Stimulated activated naive B cell treated with anti-CD40 and anti-IgM and Interleukin-4, amounts not matched to agents 10 μg/mL and 1 μg/mL and 100 μg/mL, for 72 hours (primary cell): ENCODE results near the gene GNG11.

Experiments used
- ATAC-seq, 2 donors: fragments of 150-1000 bp; cut with Tn5 transposase; replicated peaks; 2 replicates each; pipeline ENCODE4 v1.10.0; 2021; ENCODE audit warnings: moderate library complexity in 1 of 2
- DNase-seq: peaks from one replicate; pipeline ENCODE4 v3.0.0; 2021
- H3K27ac Mint-ChIP-seq: one replicate; pipeline ENCODE4 v1.8.0; 2022; ENCODE audit warnings: mild to moderate bottlenecking, mixed read lengths
- H3K27me3 Mint-ChIP-seq, 2 donors: one replicate each; pipeline ENCODE4 v1.8.0; 2022; ENCODE audit warnings: mixed read lengths in 2 of 2
- H3K36me3 Mint-ChIP-seq, 2 donors: one replicate each; pipeline ENCODE4 v1.8.0; 2022; ENCODE audit warnings: mixed read lengths in 2 of 2, mild to moderate bottlenecking in 1 of 2
- H3K4me1 Mint-ChIP-seq, 2 donors: one replicate each; pipeline ENCODE4 v1.8.0; 2022; ENCODE audit warnings: mixed read lengths in 2 of 2, mild to moderate bottlenecking in 1 of 2
- H3K4me3 Mint-ChIP-seq, 2 donors: one replicate each; pipeline ENCODE4 v1.8.0; 2022; ENCODE audit warnings: mild to moderate bottlenecking in 2 of 2, mixed read lengths in 2 of 2, moderate library complexity in 1 of 2
- H3K9me3 Mint-ChIP-seq, 2 donors: one replicate each; pipeline ENCODE4 v1.8.0; 2022; ENCODE audit warnings: mixed read lengths in 2 of 2, mild to moderate bottlenecking in 1 of 2

Gene GNG11

DNA sequence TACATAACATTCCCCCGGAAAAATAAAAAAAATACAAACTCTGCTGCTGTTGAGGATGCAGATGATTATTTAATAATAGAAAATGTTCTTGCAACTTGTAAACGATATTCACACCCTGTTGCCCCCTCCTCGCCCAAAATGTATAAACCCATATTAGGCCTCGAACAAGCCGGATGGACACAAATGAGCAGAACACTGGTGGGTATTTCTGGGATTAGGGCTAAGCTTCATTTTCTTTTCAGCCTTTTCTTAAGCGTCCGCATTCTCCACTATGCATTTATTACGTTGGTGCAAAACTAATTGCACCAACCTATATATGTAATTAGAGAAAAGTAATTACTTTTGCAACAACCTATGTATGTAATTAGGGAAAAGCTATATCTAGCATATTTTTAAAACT is 349 bp upstream of the GNG11 start:
- peaks cover 0 to 8% of the 10 kb centered on the region in 2 donors for H3K27me3 Mint-ChIP-seq
- peak overlapping the region; percentile 85 to 90 for H3K4me3 Mint-ChIP-seq
- ATAC-seq (no peak), DNase-seq (no peak)
- peaks cover 0 to 13% of the 10 kb centered on the region in 2 donors for H3K4me1 Mint-ChIP-seq
- H3K9me3 Mint-ChIP-seq: no peaks in the 10 kb centered on the region
- H3K27ac Mint-ChIP-seq: no peak overlapping the region
- no peaks in the 10 kb centered on the region for H3K36me3 Mint-ChIP-seq

DNA sequence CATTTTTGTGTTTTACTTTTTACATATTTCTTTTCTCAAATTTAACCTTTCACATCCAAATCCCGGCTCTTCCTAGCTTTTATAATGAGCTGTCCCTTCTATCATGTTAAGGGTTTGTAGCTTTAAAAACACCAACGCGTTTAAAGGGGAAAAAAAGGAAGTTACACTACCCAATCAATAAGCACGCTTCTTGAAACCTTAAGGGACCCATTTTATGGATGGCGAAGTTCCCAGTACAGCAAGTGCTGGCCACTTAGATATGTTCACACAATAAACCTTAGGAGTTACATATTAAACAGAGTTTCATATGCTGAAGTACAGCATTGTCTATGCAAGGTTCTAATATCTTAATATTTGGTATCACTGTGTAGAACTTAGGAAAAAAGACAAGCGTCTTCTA is 1.8 kb downstream of the GNG11 start:
- Mint-ChIP-seq H3K27ac (no peak overlapping the region), H3K4me3 (no peak overlapping the region), H3K4me1 (peaks cover 0 to 13% of the 10 kb centered on the region in 2 donors), H3K9me3 (no peaks in the 10 kb centered on the region), H3K36me3 (no peaks in the 10 kb centered on the region), H3K27me3 (peaks cover 0 to 7% of the 10 kb centered on the region in 2 donors)
- ATAC-seq (no peak), DNase-seq (no peak)

DNA sequence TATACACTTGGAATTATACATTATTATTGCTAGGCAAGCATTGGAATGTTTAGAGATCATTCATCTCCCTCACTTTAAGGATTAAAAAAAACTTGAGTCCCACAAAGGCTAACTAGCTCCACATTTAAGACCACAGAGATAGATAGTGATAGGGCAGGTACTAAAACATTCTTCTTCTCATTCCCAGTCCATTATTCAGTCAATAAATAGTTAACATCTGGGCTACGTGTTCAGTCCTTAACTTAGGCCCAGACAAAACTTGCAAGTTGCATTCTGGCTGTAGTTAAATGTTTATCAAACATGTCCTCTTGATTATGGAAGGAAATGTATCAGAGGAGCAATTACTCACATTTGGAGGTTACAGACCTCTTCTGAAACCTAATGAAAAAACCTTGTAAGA is 2.4 kb downstream of the GNG11 start:
- DNase-seq (no peak), ATAC-seq (no peak)
- Mint-ChIP-seq H3K27me3 (peaks cover 0 to 7% of the 10 kb centered on the region in 2 donors), H3K4me3 (no peak overlapping the region), H3K4me1 (peaks cover 0 to 13% of the 10 kb centered on the region in 2 donors), H3K27ac (no peak overlapping the region), H3K36me3 (no peaks in the 10 kb centered on the region), H3K9me3 (no peaks in the 10 kb centered on the region)

DNA sequence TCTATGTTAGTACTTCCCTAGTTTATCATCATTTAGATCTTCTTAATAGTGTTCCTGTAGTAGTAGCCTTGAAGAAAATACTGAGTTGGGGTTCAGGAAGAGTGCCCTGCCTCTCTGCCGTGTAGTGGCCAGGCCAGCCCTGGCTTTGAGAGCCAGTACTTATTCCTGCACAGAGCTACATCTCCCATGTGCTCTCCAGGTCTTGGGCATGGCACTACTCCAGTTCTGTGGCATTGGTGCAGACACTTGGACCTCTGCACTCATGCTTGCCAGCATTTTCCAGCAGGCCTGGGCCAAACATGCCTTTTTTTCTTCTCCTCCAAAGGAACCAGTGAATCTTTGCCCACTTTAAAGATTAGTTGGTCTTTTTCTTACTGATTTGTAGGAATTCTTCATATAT is 5.3 kb downstream of the GNG11 start:
- no peak for ATAC-seq
- Mint-ChIP-seq H3K27me3 (peaks cover 0 to 3% of the 10 kb centered on the region in 2 donors), H3K27ac (no peak overlapping the region), H3K36me3 (no peaks in the 10 kb centered on the region), H3K4me1 (peaks cover 0 to 9% of the 10 kb centered on the region in 2 donors), H3K4me3 (no peak overlapping the region), H3K9me3 (no peaks in the 10 kb centered on the region)
- no peak for DNase-seq

DNA sequence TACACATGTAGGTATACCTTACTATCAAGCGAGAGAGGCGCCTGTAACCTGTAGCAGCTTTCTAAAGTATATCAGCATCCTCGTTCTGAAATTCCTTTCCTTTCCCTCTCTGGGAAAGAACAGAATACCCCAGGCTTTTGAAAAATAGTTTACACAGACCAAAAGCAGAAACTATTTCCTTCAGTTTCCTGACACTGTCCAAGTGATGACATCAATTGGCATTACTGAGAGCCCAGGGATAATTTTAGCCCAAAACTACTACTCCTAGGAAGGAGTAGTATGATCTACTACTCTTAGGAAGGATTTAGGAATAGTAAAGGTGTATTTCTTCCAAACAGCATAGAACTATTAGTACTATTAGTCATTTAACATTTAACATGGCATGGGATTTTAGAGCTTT is 6.0 kb downstream of the GNG11 start:
- Mint-ChIP-seq H3K9me3 (no peaks in the 10 kb centered on the region), H3K27me3 (peaks cover 0 to 3% of the 10 kb centered on the region in 2 donors), H3K27ac (no peak overlapping the region), H3K4me3 (no peak overlapping the region), H3K4me1 (peaks cover 0 to 6% of the 10 kb centered on the region in 2 donors), H3K36me3 (no peaks in the 10 kb centered on the region)
- DNase-seq: no peak
- ATAC-seq: no peak

DNA sequence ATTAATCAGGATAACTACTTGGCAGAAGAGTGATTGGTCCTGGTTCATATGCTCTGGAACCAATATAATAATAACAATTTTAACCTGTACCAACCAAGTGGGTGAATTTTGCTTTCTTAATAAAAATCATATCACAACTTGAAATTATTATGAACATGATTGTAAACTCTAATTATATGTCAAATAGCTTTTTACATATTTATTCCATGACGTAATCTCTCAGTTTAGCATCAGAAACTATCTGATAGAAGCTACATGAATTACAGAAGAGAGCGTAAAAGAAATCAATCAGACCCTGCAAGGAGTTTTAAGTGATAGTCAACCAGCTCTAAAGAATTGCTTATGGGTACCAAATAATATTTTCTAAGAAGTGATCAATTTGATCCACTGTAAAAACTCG is 10.1 kb downstream of the GNG11 start:
- DNase-seq (no peak), ATAC-seq (no peak)
- Mint-ChIP-seq H3K36me3 (no peaks in the 10 kb centered on the region), H3K27ac (no peak overlapping the region), H3K27me3 (no peaks in the 10 kb centered on the region), H3K4me1 (no peaks in the 10 kb centered on the region), H3K4me3 (no peak overlapping the region), H3K9me3 (peaks cover 0 to 3% of the 10 kb centered on the region in 2 donors)

DNA sequence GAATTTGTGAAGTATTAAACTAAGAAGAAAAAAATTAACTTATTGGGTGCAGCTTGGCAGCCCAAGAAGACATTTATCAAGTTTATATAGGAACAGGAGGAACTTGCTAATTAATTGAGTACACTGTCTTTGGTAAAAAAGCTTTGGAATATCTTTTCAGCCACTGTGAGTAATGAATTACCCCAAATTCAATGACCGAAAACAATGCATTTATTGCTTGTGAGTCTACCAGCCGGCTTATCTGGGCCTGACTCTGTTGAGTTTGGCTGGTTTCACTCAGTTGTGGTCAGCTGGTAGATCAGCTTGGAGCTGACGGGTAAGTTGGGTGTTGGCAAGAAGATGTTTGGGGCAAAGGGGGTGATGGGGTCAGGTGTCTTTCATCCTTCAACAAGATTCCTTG is 11.6 kb downstream of the GNG11 start:
- H3K36me3 Mint-ChIP-seq: no peaks in the 10 kb centered on the region
- ATAC-seq (no peak), DNase-seq (no peak)
- no peaks in the 10 kb centered on the region for H3K4me1 Mint-ChIP-seq
- H3K9me3 Mint-ChIP-seq: peaks cover 0 to 3% of the 10 kb centered on the region in 2 donors
- H3K27me3 Mint-ChIP-seq: no peaks in the 10 kb centered on the region
- H3K27ac Mint-ChIP-seq: no peak overlapping the region
- H3K4me3 Mint-ChIP-seq: no peak overlapping the region

DNA sequence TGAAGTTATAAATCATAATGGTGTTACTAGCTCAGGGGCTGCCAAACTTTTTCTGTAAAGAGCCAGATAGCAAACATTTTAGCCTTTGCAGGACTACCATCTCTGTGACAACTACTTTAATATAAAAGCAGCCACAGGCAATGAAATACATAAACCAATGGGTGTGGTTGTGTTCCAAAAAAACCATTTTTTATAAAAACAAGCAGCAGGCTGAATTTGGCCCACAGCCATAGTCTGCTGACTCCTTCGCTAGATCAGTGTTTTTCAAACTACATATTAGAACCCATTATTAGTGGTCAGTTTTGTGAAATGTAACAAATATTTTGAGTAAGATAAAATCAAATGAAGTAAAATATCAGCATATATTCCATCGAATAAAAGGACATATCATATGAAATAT is 13.6 kb downstream of the GNG11 start:
- Mint-ChIP-seq H3K36me3 (no peaks in the 10 kb centered on the region), H3K9me3 (peaks cover 0 to 3% of the 10 kb centered on the region in 2 donors), H3K4me1 (peaks cover 1 to 3% of the 10 kb centered on the region in 2 donors), H3K4me3 (no peak overlapping the region), H3K27me3 (peaks cover 0 to 6% of the 10 kb centered on the region in 2 donors), H3K27ac (no peak overlapping the region)
- DNase-seq: no peak
- ATAC-seq: no peak

DNA sequence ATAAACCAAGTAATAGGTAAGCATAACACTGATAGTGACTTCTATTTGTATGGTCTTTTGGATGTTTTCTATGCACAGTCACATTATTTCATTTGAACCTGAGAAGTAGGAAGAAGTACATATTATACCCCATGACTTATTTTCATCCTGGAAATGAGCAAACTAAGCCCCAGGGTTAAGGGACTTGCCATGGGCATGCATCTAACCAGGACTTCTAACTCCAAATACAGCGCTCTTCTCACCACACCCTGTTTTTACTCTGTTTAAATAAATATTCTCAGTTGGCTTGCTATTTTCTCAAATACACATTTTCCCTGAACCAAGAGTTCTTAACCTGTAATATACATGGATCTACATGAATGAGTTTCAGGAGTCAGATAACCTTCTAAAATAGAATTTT is 16.3 kb downstream of the GNG11 start:
- no peak overlapping the region for H3K4me3 Mint-ChIP-seq
- no peaks in the 10 kb centered on the region for H3K36me3 Mint-ChIP-seq
- peaks cover 7 to 9% of the 10 kb centered on the region in 2 donors for H3K4me1 Mint-ChIP-seq
- peaks cover 0 to 9% of the 10 kb centered on the region in 2 donors for H3K27me3 Mint-ChIP-seq
- H3K27ac Mint-ChIP-seq: no peak overlapping the region
- DNase-seq (no peak), ATAC-seq (no peak)
- peaks cover 0 to 3% of the 10 kb centered on the region in 2 donors for H3K9me3 Mint-ChIP-seq

DNA sequence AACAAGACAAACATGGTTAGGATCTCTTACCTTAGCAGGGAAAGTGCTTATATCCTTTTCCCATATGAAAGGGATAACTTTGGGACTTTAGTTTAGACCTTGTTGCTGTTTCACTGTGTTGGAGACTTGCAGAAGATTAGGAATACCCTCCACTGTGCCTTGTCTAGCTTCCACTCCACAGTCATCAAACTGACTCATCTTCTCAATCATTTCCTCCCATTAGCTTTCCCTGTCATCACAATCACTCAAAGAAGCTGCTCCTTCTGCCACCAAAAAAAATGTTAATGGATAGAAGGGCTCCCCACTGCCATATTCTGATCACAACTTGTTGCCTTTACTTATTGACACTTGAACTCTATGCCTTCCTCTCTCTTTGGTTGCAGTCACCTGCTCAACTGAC is 16.8 kb downstream of the GNG11 start:
- H3K36me3 Mint-ChIP-seq: no peaks in the 10 kb centered on the region
- H3K9me3 Mint-ChIP-seq: peaks cover 0 to 3% of the 10 kb centered on the region in 2 donors
- H3K27me3 Mint-ChIP-seq: peaks cover 0 to 9% of the 10 kb centered on the region in 2 donors
- H3K4me1 Mint-ChIP-seq: peaks cover 9% of the 10 kb centered on the region in 2 donors
- ATAC-seq (no peak), DNase-seq (no peak)
- no peak overlapping the region for H3K4me3 Mint-ChIP-seq
- H3K27ac Mint-ChIP-seq: no peak overlapping the region

DNA sequence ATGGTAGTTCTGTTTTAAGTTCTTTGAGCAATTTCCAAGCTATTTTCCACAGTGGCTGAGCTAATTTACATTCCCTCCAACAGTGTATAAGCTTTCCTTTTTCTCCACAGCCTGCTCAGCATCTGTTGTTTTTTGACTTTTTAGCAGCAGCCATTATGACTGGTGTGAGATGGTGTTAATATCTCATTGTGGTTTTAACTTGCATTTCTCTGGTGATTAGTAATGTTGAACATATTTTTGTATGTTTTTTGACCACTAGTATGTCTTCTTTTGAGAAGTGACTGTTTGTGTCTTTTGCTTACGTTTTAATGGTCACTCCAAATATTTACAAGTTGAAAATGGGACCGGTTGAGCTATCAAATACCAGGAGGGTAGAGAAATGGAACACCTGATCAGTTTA is 20.4 kb downstream of the GNG11 start:
- Mint-ChIP-seq H3K9me3 (no peaks in the 10 kb centered on the region), H3K27ac (no peak overlapping the region), H3K36me3 (no peaks in the 10 kb centered on the region), H3K4me1 (peaks cover 9 to 10% of the 10 kb centered on the region in 2 donors), H3K27me3 (peaks cover 0 to 14% of the 10 kb centered on the region in 2 donors), H3K4me3 (no peak overlapping the region)
- ATAC-seq (no peak), DNase-seq (no peak)

DNA sequence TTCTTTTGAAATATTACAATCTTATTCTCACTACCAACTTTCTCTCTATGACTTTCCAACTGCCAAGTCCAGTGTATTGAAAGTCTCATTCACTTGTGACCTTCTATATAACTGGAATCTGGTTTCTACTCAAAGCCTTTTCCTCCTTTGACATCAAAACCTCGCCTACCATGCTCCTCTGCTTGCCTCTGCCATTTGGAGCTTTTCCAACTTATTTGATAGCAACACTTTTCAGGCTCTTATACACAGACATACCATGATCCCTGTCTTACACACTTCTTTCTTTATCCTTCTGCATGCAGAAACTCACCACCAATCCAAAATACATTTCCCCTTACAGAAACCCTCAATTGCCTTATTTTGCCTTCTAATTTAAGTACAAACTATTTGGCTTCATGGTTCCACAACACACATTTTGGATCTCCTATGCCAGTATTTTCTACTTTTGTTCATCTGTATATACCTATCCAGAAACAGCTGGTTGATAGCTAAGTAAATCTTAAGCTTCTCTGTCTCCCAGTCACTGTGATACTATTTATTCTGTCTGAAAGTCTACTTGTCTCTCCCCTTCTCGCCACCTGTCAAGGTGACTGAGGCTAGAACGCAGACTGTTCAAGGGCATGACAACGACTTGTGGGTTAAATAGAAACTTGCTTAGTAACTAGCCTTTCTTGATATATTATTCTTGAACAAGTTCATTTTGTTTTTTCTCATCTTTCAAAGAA is 22.4 kb downstream of the GNG11 start:
- Mint-ChIP-seq H3K27ac (no peak overlapping the region), H3K9me3 (no peaks in the 10 kb centered on the region), H3K27me3 (peaks cover 0 to 14% of the 10 kb centered on the region in 2 donors)

DNA sequence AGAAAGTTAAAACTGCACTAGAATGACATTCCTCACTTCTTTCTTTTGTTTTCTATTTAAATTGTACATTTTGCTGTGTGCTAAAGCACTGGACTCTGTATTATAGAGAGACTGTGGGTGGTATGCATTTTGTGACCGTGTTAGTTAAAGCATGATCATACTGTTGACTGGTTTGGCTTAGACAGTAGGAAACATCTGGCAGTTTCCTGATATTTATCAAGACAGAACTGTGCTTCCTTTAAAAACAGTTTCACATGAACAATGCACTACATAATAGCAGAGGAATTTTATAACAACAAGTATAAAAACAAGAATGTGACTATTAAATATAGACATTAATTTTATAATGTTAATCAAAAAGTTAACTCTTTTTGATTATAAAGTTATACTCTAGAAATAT is 23.1 kb downstream of the GNG11 start:
- Mint-ChIP-seq H3K4me3 (no peak overlapping the region), H3K36me3 (no peaks in the 10 kb centered on the region), H3K27ac (no peak overlapping the region), H3K27me3 (peaks cover 0 to 11% of the 10 kb centered on the region in 2 donors), H3K9me3 (no peaks in the 10 kb centered on the region), H3K4me1 (peaks cover 9% of the 10 kb centered on the region in 2 donors)
- DNase-seq: no peak
- ATAC-seq: no peak

More for the DNA sequence above, 22.4 kb downstream of the GNG11 start:
- Mint-ChIP-seq H3K36me3 (no peaks in the 10 kb centered on the region), H3K4me3 (no peak overlapping the region), H3K4me1 (peaks cover 9 to 10% of the 10 kb centered on the region in 2 donors)
- DNase-seq: no peak
- ATAC-seq: no peak

DNA sequence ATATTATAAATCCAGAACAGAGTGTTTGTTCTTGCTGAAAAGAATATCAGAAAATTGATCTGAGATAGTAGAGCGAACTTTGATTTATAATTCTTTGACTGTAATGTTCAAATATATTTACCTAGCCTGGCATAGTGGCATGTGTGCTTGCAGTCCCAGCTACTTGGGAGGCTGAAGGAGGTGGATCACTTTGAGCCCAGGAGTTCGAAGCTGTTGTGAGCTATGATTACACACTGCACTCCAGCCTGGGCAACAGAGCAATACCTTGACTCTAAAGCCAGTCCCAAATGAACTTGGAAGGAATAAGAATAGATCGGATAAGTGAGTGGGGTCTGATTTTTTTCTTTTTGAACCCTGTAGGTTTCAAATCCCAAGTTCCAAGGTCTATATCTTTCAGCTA is 23.5 kb downstream of the GNG11 start:
- no peak for ATAC-seq
- DNase-seq: no peak
- no peak overlapping the region for H3K27ac Mint-ChIP-seq
- H3K9me3 Mint-ChIP-seq: no peaks in the 10 kb centered on the region
- no peak overlapping the region for H3K4me3 Mint-ChIP-seq
- no peaks in the 10 kb centered on the region for H3K36me3 Mint-ChIP-seq
- H3K4me1 Mint-ChIP-seq: peaks cover 7 to 8% of the 10 kb centered on the region in 2 donors
- peaks cover 0 to 8% of the 10 kb centered on the region in 2 donors for H3K27me3 Mint-ChIP-seq

DNA sequence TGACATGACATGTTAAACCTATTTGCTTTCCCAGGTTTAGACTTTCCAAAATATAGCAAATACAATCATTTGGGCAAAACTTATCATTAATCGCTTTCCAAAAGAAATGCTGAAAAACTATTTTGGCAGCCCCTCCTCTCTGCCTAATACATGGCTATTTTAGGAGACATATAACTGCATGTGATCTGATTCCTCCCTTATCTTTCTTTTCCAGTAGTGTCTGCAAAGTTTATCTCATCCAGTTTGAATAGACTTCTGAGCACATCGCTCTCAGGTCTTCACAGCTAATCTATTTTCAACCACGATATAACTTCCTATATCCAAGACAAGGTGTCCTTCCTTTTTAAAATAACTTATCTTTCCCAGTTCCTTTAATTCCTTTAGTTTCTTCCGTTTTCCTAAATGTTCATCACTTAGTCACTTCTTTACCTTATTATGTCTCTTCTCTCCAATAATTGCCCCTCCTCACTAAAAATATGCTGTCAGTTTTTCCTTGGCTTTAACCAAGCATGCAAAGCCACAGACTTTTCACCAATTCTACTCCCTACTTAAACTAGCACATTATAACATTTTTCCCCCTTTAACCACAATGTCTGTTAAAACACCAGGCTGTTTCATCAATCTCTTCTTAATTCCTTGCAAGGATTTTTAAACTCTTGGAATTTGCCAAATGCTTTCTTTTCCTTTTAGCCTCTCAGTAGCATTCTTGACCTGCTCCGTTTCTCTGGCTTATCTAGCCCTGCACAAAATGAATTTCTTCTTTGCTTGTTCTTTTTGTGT is 24.4 kb downstream of the GNG11 start:
- DNase-seq (no peak), ATAC-seq (no peak)
- Mint-ChIP-seq H3K36me3 (no peaks in the 10 kb centered on the region), H3K4me3 (no peak overlapping the region), H3K27ac (no peak overlapping the region), H3K27me3 (peaks cover 0 to 5% of the 10 kb centered on the region in 2 donors), H3K4me1 (peaks cover 0 to 3% of the 10 kb centered on the region in 2 donors), H3K9me3 (no peaks in the 10 kb centered on the region)
